PC-3 (cell line): Measurements from ENCODE around the gene CEP128.

ENCODE experiments used
- CTCF ChIP-seq: fragments of 300-600 bp; sonication (generic); conservative IDR thresholded peaks from 2 replicates; pipeline ENCODE4 v1.5.1; 2017; ENCODE audit warnings: antibody characterized with exemption, low read depth, mild to moderate bottlenecking, low read length
- EZH2 ChIP-seq: fragments of 300-600 bp; sonication (generic); IDR thresholded peaks from one replicate; pipeline ENCODE4 v1.6.1; 2017; ENCODE audit warnings: antibody characterized with exemption, mild to moderate bottlenecking, low read length; ENCODE audit not compliant: unreplicated experiment
- EZH2phosphoT487 ChIP-seq: fragments of 300-600 bp; sonication (generic); IDR thresholded peaks from 2 replicates; pipeline ENCODE4 v1.6.1; 2018; ENCODE audit warnings: mild to moderate bottlenecking, antibody characterized with exemption, low read length, borderline replicate concordance

DNA sequence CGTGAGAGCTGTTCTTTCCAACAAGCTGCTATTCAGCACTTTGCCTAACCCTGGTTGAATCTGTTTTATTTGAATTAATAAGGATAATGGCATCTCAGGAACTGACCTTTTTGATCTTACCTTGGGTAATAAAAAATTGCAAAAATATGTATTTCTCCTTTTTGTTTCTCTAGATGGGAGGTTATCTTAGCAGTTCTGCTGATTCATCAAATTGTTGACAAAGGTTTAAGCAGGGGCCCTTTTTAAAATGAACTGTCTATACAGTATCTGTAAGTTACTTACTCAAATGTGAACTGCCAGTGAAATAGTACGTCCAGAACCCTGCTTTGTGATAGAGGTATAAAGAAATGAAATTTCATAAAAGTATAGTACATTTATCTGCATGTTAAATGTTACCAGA is 14.6 kb upstream of the CEP128 start:
- TF ChIP-seq CTCF (no peak), EZH2 (no peak), EZH2phosphoT487 (no peak)
